Neural cell (in vitro differentiated cells): ENCODE measurements around the gene SF3B1.

Experiments used
- CTCF ChIP-seq: fragments of 450-650 bp; IDR thresholded peaks from 2 replicates; pipeline ENCODE4 v1.5.1; 2014; ENCODE audit warnings: antibody characterized with exemption, mild to moderate bottlenecking, moderate library complexity; ENCODE audit not compliant: poor library complexity, severe bottlenecking
- EP300 ChIP-seq: fragments of 450-650 bp; conservative IDR thresholded peaks from 2 replicates; pipeline ENCODE4 v1.6.1; 2014; ENCODE audit warnings: antibody characterized with exemption, mild to moderate bottlenecking, moderate library complexity; ENCODE audit not compliant: poor library complexity, severe bottlenecking
- POLR2AphosphoS5 ChIP-seq: IDR thresholded peaks from 2 replicates; pipeline ENCODE4 v1.6.1; 2012
- TAF1 ChIP-seq: IDR thresholded peaks from 2 replicates; pipeline ENCODE4 v1.6.1; 2012; ENCODE audit warnings: low read depth

GRCh38 chr2:197345846-197346370 lies 88.9 kb downstream of the SF3B1 start:
- TF ChIP-seq TAF1 (no peak), CTCF (no peak), EP300 (no peak), POLR2AphosphoS5 (no peak)
